Adrenal gland (tissue), 12 donors: ENCODE measurements around the gene SH3RF1. TPM values are rescaled to one million over a fixed set of nuclear protein-coding genes. Genes with fewer than 3 reads are reported as not detected.

Source experiments
- DNase-seq, 7 donors: peaks; one replicate each; pipeline ENCODE4 v3.0.0-alpha.2; 2019 to 2020
- H3K27ac ChIP-seq, 5 donors: fragments of 200-600 bp; sonication (generic) in 4 of 5; 1 replicate in 3 of 5; 2 replicates in 2 of 5; pipeline versions ENCODE4 v1.5.1 to v1.8.0; 2016 to 2020; ENCODE audit warnings: mild to moderate bottlenecking in 1 of 5
- H3K27me3 ChIP-seq: fragments of 200-600 bp; 2 replicates; pipeline ENCODE4 v1.8.0; 2021
- H3K36me3 ChIP-seq, 2 donors: fragments of 200-600 bp; replicated peaks in 1 of 2; 1 replicate in 1 of 2; 2 replicates in 1 of 2; pipeline versions ENCODE4 v1.5.1 to v1.8.0; 2018 to 2022
- H3K4me1 ChIP-seq, 2 donors: fragments of 200-600 bp; replicated peaks in 1 of 2; 1 replicate in 1 of 2; 2 replicates in 1 of 2; pipeline versions ENCODE4 v1.5.1 to v1.8.0; 2018 to 2021
- H3K4me3 ChIP-seq, 4 donors: fragments of 200-600 bp; sonication (generic) in 3 of 4; one replicate each; pipeline ENCODE4 v1.5.1; 2016 to 2018
- H3K9me3 ChIP-seq, 3 donors: fragments of 200-600 bp; sonication (generic) in 1 of 3; replicated peaks in 1 of 3; 1 replicate in 2 of 3; 2 replicates in 1 of 3; pipeline versions ENCODE4 v1.5.1 to v1.8.0; 2016 to 2021
- CTCF ChIP-seq, 6 experiments: fragments of 450-650 bp in 4 of 6; fragments of 200-600 bp in 2 of 6; sonication (generic) in 1 of 6; IDR thresholded peaks; 1 replicate in 5 of 6; 2 replicates in 1 of 6; pipeline versions ENCODE4 v1.5.1 to v1.8.0; 2016 to 2021; ENCODE audit warnings: antibody characterized with exemption in 6 of 6, mild to moderate bottlenecking in 2 of 6, moderate library complexity in 1 of 6
- POLR2A ChIP-seq, 2 donors: fragments of 450-650 bp; IDR thresholded peaks; one replicate each; pipeline ENCODE4 v1.6.1; 2017; ENCODE audit warnings: antibody characterized with exemption in 2 of 2, mild to moderate bottlenecking in 2 of 2, moderate library complexity in 1 of 2
- WGBS, 4 donors: extraction: QIAGEN DNeasy Blood & Tissue Kit in 2 of 4; methylation state at CpG; one replicate each; pipeline versions ENCODE4 v1.1.5 to v1.1.7; 2013 to 2017; 5-methylcytosine and 5-hydroxymethylcytosine counted together
- intact Hi-C, 2 donors: fragments of 100-400 bp; cut with DNase I; formaldehyde crosslinking; loops; one replicate each; pipeline versions ENCODE4 v1.14.1 to v1.15.0; 2022 to 2023
- polyA plus RNA-seq, 3 donors: library from polyadenylated mRNA; stranded (reverse); fragments of 200-250 nt in 2 of 3; fragments of 350-450 nt in 1 of 3; fragmentation: Illumina TruSeq in 1 of 3; extraction: RNeasy Lipid Tissue Mini Kit (QIAGEN cat#74804) in 1 of 3; gene quantifications; one replicate each; pipeline ENCODE4 v1.2.3, GENCODE V29; 2013 to 2014
- total RNA-seq, 9 donors: library from RNA; depleted of rRNA in 4 of 9; stranded (reverse); fragments of >200 nt in 4 of 9; fragments of 120-200 nt in 1 of 9; fragmentation: NEBNext Ultra II Directional in 1 of 9; extraction: Animal tissue kit (Norgen Biotek cat#: 25700) in 1 of 9; gene quantifications; one replicate each; pipeline versions ENCODE4 v1.1.0 to v1.2.4, GENCODE V29; 2013 to 2023
- donor health status: healthy with polysubstance abuse.
- donor health status: Bipolar disorder and iron deficiency.
- donor health status: DM: yes; HTN: yes; CAD: no.
- donor health status: DM: no; HTN: no; CAD: no.
- donor health status: DM: no; HTN: no; CAD: no.
- donor health status: DM: yes; HTN: yes; CAD: no.

Gene SH3RF1
- total and polyA plus RNA-seq, 12 donors, result 1.8 to 19.3 (median 8.6) TPM

GRCh38 chr4:169137558-169137920, 133.2 kb downstream of the SH3RF1 start:
- H3K9me3 ChIP-seq, result no peaks in the 10 kb centered on the region
- H3K27me3 ChIP-seq, result no peaks in the 10 kb centered on the region
- no peak overlapping the region for H3K4me3 ChIP-seq
- no peaks in the 10 kb centered on the region for H3K36me3 ChIP-seq
- TF ChIP-seq CTCF (IDR thresholded peaks at IDR 0.05) (no peak), POLR2A (IDR thresholded peaks at IDR 0.05) (no peak)
- no peaks in the 10 kb centered on the region for H3K4me1 ChIP-seq
- intact Hi-C loops, result no loop called here
- H3K27ac ChIP-seq, result no peak overlapping the region
- WGBS, 4 donors, result 75 to 87% (median 84%) methylated on average over 2 of the region's 2 CpGs
- DNase-seq, result no peak

DNA sequence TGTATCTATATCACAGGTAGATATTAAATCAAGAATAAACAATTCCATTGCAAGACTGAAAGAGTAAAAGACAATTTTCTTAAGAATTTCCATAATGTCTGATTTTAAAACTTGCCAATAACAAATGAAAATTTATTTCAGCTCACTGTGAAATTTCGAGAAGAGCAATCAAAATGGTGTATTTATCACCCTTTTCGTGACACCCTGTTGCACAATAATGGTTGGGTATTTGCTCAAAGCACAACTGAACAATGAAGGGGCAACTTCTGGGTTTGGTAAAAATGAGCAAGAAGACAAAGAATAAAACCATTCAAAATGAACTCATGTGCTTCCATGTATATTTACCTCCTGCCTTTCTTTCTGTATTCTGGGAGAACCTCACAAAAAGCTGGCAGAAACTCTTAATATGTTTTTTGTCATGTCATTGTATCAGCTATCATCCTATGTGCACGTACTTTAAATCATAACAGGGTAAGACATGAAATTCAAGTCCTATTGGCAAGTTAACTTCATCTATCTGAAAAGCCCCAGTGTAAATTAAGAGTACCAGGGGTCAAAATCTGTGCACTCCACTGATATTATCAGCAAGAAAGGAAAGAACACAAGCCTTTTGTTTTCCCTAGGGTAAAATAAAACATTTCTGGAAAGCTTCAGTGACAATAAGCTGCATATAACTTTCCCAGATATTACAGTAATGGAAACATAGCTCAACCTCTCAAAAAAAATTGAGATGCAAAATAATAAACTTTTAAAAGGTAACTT, 133.8 kb downstream of the SH3RF1 start:
- WGBS, 4 donors, result 78 to 84% (median 81%) methylated on average over 3 of the region's 3 CpGs
- TF ChIP-seq CTCF (IDR thresholded peaks at IDR 0.05), result no peak
- TF ChIP-seq POLR2A (IDR thresholded peaks at IDR 0.05), result no peak
- no peak overlapping the region for H3K4me3 ChIP-seq
- DNase-seq, result no peak
- no peaks in the 10 kb centered on the region for H3K4me1 ChIP-seq
- no peaks in the 10 kb centered on the region for H3K36me3 ChIP-seq
- H3K9me3 ChIP-seq, result no peaks in the 10 kb centered on the region
- no peak overlapping the region for H3K27ac ChIP-seq
- no peaks in the 10 kb centered on the region for H3K27me3 ChIP-seq
- intact Hi-C loops, result no loop called here

GRCh38 chr4:169136330-169136729, 134.4 kb downstream of the SH3RF1 start:
- 91 to 96% (median 94%) methylated on average over 7 of the region's 7 CpGs for WGBS, 4 donors
- H3K27ac ChIP-seq, result no peak overlapping the region
- no peaks in the 10 kb centered on the region for H3K9me3 ChIP-seq
- no peak overlapping the region for H3K4me3 ChIP-seq
- H3K36me3 ChIP-seq, result no peaks in the 10 kb centered on the region
- TF ChIP-seq CTCF (IDR thresholded peaks at IDR 0.05) (no peak), POLR2A (IDR thresholded peaks at IDR 0.05) (no peak)
- intact Hi-C loops, result no loop called here
- DNase-seq, result no peak
- H3K4me1 ChIP-seq, result no peaks in the 10 kb centered on the region
- H3K27me3 ChIP-seq, result no peaks in the 10 kb centered on the region

DNA sequence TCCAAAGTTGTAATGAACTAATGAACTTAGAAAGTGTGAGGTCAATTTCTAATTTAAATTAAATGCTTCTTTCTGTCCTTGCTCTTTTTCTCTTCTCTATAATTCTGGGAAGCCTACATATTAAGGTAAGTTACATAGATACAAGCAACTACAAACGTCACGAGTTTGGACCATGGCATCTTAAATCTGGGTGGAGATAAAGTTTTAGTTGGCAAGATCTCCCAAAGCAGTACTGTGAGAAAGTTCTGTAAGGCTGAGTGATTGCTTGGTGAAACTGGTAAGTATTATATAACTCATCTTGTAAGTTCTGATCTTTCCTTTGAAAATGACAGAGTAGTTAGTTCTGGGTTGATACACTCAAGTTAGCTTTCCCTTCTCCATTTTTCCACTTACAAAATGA, 135.0 kb downstream of the SH3RF1 start:
- DNase-seq, result no peak
- Histone ChIP-seq H3K27ac (no peak overlapping the region), H3K4me3 (no peak overlapping the region), H3K36me3 (no peaks in the 10 kb centered on the region), H3K4me1 (no peaks in the 10 kb centered on the region), H3K9me3 (no peaks in the 10 kb centered on the region), H3K27me3 (no peaks in the 10 kb centered on the region)
- TF ChIP-seq POLR2A (IDR thresholded peaks at IDR 0.05) (no peak), CTCF (IDR thresholded peaks at IDR 0.05) (no peak)
- intact Hi-C loops, result no loop called here
- WGBS, 4 donors, result 82 to 91% (median 85%) methylated on average over 2 of the region's 2 CpGs
